Activated T-helper 9 cell treated with anti-CD3 and anti-CD28 coated beads, Interleukin-2, amount 50 U/mL, for 16 hours (primary cell): ENCODE results near the gene AGAP2.

Source experiments
- DNase-seq: peaks from one replicate; pipeline ENCODE4 v3.0.0-alpha.2; 2020; ENCODE audit warnings: low read depth

Gene AGAP2

DNA sequence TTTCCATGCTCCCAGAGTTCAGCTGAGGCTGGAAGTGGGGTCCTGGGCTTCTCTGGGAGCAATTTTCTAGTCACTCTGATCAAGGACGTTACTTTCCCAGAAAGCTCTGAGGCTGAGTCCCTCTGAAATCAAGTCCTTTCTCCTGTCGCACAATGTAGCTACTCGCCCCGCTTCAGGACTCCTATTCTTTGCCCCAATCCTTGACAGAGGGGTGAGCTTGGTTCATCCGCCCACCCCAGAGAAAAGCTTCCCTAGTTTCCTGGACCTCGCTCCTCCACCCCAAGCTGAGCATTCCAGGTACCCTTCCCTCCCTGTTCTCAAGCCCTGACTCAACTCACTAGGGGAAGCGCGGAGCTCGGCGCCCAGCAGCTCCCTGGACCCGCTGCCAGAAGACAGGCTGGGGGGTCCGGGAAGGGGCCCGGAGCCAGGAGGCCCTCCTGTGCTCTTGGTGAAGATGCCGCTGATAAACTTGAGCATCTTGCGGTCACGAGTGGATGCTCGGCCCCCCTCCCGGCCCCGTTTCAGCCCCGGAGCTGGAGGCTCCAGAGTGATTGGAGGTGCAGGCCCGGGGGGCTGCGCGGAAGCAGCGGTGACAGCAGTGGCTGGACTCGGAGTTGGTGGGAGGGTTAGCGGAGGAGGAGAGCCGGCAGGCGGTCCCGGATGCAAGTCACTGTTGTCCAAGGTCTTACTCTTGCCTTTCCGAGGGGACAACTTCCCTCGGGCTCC, 1.6 kb downstream of the AGAP2 start:
- DNase-seq = no peak

GRCh38 chr12:57735952-57736740, 2.4 kb downstream of the AGAP2 start:
- DNase-seq = no peak

GRCh38 chr12:57735198-57735855, 3.2 kb downstream of the AGAP2 start:
- DNase-seq = no peak

- no peak for DNase-seq
Observed at GRCh38 chr12:57734591-57734990, 4.0 kb downstream of the AGAP2 start.

DNA sequence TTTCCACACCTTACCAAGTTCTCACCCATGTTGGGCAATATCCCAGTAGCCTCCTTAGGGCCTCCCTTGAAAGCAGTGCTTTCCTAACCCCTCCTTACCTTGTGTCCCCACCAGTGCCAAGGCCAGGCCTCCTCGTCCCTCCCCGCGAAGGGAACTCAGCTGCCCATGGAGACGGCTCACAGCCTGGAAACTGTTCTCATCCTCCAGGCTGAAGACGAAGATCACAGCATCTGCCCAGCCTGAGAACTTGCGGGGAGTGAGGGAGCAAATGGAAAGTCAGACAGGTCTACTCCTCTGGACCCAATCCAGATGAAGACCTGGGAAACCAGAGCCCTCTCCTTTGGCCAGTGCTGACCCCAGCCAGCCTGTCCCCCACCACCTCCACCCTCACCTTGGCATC, 4.6 kb downstream of the AGAP2 start:
- no peak for DNase-seq

- no peak for DNase-seq
Observed at GRCh38 chr12:57732726-57733593, 5.6 kb downstream of the AGAP2 start.

DNA sequence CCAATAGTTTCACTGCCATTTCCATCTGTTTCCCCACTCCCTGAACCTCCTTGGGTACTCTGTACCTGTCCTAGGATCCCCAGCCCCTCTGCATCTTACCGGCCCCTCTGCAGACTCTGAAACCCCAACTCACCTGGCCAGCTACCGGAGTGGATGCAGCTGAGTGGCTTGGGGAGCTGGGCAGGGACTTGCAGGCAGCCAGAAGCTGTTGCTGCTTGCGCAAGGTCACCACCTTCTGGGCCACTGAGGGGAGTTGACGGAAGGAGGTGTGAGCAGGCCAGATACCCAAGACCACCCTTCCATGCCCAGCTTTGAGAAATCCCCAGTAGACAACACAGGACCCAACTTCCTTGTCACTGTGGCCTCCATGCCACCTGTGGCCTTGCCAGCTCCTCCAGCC, 6.3 kb downstream of the AGAP2 start:
- DNase-seq = no peak

DNA sequence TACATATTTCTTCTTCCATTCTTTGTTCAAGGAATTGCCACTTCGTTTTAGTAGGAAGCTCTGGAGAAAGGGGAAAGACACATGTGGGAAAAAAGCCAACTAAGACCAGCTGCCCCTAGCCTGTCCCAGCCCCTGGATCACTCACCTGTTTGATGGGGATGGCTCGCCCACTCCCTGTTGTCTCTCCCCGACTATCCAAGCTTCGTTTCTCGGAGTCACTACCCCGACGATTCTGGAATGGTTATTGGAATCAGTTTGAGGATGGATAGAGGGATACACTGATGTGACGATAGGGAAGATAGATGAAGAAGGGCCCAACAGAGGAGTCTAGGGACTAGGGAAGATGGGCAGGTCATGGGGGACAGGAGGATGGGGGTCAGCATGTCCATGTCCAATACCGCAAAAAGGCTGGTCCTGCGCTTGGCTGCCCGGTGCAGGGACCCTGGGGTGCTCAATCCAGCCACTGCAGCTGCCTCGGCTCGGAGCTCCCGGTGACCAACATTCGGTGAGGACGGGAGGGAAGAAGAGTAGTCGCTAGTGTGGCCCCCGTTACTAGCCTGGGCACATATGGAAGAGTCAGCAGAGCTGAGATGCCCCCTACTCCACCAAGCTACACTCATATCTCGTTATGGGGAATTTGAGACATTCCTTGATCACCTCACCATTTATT, 7.0 kb downstream of the AGAP2 start:
- no peak for DNase-seq

DNA sequence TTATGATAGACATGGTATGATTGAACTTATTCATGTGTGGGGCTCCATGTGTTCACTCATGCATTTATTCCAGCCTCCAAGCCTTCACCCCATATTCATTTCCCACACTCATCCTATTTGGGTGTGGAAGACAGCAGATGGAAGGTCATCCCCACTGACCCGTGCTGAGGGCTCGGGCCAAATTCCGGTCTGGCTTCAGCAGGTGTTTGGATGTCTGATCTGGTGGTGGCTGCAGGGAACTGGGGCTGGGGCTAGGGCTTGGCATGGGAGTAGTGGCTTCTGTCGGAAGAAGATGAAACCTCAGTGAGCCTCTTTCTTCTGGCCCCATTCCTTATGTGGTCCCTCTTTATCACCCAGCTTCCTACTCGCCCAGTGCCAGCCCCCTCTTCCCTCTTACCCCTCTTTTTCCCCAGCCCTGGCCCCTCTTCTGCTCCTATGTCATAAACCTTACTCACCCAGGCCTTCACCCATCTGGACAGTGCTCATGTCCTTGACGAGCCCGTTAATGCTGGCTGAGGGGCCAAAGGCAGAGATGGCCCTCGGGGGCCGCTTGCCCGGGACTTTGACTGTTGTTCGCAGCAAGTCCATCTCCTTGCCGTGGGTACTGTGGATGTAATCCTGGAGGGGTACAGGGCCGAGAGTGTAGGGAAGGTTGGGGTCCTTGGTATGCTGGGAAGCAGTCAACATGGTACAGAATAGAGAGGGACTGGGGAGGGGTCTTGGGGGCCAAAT, 8.0 kb downstream of the AGAP2 start:
- DNase-seq = no peak

- no peak for DNase-seq
Observed at GRCh38 chr12:57729321-57729844, 9.2 kb downstream of the AGAP2 start.

GRCh38 chr12:57727758-57728395, 10.7 kb downstream of the AGAP2 start:
- DNase-seq = no peak

DNA sequence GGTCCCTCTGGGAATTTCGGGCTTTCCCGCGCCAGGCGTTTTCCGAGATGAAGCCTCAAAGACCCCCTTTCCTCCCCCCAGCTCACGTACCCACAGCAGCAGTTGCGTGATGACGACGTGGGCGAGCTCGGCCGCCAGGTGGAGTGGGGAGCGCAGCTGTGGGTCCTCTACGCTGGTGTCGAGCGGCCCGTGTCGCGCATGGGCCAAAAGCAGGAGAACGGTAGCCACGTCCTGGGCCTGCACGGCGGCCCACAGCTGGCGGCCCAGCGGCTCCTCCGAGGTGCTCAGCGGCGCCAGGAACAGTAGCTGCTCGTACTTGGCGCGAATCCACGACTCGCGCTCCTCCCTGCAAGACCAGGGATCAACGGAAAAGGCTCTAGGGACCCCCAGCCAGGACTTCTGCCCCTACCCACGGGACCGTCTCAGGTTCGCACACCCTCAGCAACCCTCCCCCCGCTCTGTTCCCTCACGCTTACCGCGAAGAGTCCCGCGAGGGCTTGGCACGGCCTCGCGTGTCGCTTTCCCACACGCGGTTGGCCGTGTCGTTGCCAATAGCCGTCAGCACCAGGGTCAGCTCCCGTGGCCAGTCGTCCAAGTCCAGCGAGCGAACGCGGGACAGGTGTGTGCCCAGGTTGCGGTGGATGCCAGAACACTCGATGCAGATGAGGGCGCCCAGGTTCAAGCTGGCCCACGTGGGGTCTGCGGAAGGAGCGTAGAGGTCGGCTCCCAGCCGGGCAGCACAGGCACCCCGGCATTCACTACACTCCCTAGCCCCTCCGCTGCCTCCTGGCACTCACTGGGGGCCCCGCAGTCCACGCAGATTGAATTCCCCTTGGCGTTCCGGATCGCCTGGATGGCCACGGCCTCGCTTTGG, 11.4 kb downstream of the AGAP2 start:
- no peak for DNase-seq

DNA sequence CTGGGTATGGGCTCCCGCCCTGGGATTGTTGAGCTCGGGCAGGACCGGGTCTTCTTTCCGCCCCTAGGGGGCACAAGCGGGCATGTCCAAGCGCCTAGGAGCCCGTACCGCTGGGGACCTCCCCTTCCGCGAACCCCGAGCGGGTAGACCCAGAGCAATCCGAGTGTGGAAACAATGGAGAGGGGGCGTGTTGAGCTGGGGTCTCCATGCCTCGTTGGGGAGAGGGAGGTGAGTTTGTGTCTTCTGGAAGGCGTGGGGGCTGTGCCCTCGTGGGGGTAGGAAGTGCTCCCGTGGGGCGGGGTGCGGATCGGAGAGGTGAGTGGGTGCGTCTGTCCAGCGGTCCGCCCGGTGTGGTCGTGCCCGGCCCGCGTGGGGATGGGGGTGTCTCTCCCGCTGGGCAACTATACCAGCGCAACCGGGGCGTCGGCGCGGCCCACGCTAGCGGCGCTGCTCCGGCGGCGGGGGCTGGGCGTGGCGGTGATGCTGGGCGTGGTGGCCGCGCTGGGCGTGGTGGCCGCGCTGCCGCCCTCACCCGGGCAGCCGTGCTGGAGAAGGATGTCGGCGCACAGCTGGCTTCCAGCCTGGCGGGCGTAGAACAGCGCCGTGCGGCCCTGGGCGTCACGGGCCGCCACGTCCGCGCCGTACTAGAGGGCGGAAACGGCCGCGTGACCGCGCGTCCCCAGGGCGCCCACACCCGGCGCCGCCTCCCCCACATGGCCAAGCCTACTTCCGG, 12.2 kb downstream of the AGAP2 start:
- DNase-seq = no peak

DNA sequence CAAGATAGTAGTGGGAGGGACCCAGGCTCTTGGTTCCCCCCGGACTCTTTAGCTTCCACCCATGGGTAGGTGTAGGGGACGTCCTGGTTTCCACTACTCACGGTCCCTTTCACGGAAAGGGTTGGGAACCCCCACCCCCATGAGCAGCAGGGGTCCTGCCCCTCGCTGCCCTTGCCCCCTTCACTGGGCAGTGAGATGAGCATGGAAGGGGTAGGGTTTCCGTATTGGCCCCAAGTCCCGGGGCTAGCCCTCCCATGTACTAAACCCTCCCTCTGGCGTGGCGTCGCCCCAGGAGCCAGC, 12.7 kb downstream of the AGAP2 start:
- DNase-seq = no peak

- no peak for DNase-seq
Observed at GRCh38 chr12:57724936-57725740, 13.4 kb downstream of the AGAP2 start.

- no peak for DNase-seq
Observed at GRCh38 chr12:57724003-57724935, 14.3 kb downstream of the AGAP2 start.

- DNase-seq = no peak
Observed at GRCh38 chr12:57723630-57723962, 14.9 kb downstream of the AGAP2 start.
